ENCODE data around the gene OTOGL.

Gene OTOGL

GRCh38 chr12:80151131-80151530 lies 51.8 kb downstream of the OTOGL start:
- no peak for TF ChIP-seq CTCF (conservative IDR thresholded peaks at IDR 0.05; ENCODE audit: low read depth, low read length)
- no peak overlapping the region for H3K4me3 ChIP-seq (ENCODE audit: low read length)
- DNase-seq (ENCODE audit: low read depth), result no peak

- H3K4me3 ChIP-seq (ENCODE audit: low read length), result no peak overlapping the region
- no peak for DNase-seq (ENCODE audit: low read depth)
- no peak for TF ChIP-seq CTCF (conservative IDR thresholded peaks at IDR 0.05; ENCODE audit: low read depth, low read length)
Observed at GRCh38 chr12:80154261-80154660, 54.9 kb downstream of the OTOGL start.

DNA sequence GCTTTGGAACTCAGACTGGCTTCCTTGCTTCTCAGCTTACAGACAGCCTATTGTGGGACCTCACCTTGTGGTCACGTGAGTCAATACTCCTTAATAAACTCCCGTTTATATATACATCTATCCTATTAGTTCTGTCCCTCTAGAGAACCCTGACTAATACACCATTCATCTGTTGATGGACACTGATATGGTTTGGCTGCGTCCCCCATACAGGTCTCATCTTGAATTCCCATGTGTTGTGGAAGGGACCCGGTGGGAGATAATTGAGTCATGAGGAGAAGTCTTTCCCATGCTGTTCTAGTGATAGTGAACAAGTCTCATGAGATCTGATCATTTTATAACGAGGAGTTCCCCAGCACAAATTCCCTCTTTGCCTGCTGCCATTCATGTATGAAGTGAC lies 57.0 kb downstream of the OTOGL start:
- no peak overlapping the region for H3K4me3 ChIP-seq (ENCODE audit: low read length)
- TF ChIP-seq CTCF (conservative IDR thresholded peaks at IDR 0.05; ENCODE audit: low read depth, low read length), result no peak
- DNase-seq (ENCODE audit: low read depth), result no peak

DNA sequence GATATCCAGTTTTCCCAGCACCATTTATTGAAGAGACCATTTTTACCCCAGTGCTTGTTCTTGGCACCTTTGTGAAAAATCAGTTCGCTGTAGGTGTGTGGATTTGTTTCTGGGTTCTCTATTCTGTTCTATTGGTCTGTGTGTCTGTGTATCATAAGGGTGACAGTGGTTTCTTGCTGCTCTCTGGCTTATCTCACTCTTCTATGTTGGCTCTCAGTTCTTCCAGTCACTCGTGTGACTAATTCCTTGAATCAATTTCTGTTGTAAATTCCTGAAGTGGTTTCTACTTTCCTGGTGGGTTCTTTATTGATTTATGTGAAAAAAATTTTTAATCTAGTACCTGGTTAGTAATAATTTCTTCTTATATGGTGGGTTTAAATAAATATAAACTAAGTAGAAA lies 58.3 kb downstream of the OTOGL start:
- no peak for TF ChIP-seq CTCF (conservative IDR thresholded peaks at IDR 0.05; ENCODE audit: low read depth, low read length)
- no peak for DNase-seq (ENCODE audit: low read depth)
- no peak overlapping the region for H3K4me3 ChIP-seq (ENCODE audit: low read length)

GRCh38 chr12:80161612-80162011 lies 62.3 kb downstream of the OTOGL start:
- no peak for TF ChIP-seq CTCF (conservative IDR thresholded peaks at IDR 0.05; ENCODE audit: low read depth, low read length)
- H3K4me3 ChIP-seq (ENCODE audit: low read length), result no peak overlapping the region
- no peak for DNase-seq (ENCODE audit: low read depth)

DNA sequence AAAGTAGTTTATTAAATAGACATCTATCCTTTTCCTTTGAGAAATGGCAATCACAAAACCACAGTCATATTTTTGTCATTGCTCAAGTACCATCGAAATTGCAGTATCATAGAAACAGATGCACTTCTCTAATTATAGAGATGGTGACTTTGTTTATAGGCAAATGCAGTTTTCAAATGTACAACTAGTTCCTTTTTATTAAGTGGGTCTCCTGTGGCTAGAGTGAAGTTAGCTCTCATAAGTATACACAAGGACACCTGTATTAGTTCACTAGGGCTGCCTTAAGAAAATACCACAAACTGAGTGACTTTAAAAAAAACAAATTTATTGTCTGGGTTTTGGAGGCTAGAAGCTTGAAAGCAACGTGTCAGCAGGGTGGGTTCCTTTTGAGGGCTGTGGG lies 62.8 kb downstream of the OTOGL start:
- H3K4me3 ChIP-seq (ENCODE audit: low read length), result no peak overlapping the region
- TF ChIP-seq CTCF (conservative IDR thresholded peaks at IDR 0.05; ENCODE audit: low read depth, low read length), result no peak
- no peak for DNase-seq (ENCODE audit: low read depth)

GRCh38 chr12:80165746-80166145 lies 66.4 kb downstream of the OTOGL start:
- no peak for TF ChIP-seq CTCF (conservative IDR thresholded peaks at IDR 0.05; ENCODE audit: low read depth, low read length)
- DNase-seq (ENCODE audit: low read depth), result no peak
- H3K4me3 ChIP-seq (ENCODE audit: low read length), result no peak overlapping the region

Data from retinal pigment epithelial cell (primary cell).